GM13977 (cell line): ENCODE measurements around the gene GNAS-AS1.

Experiments
- DNase-seq: peaks from one replicate; pipeline ENCODE4 v3.0.0; 2012; ENCODE audit warnings: low spot score
- CTCF ChIP-seq: IDR thresholded peaks from 2 replicates; pipeline ENCODE4 v1.5.1; 2012; ENCODE audit warnings: mild to moderate bottlenecking, control low read depth; ENCODE audit not compliant: insufficient read depth; ENCODE audit errors: extremely low read depth, missing control alignments
- in situ Hi-C: fragments of 300-500 bp; cut with MboI; formaldehyde crosslinking; loops from one replicate; pipeline ENCODE4 v1.12.0; 2022; ENCODE audit warnings: low sequenced_read_pairs, low pct_unique_long_range_greater_than_20kb, mixed read lengths, inconsistent platforms; ENCODE audit not compliant: unreplicated experiment

GNAS-AS1 gene

GRCh38 chr20:58854638-58855471, 4.2 kb upstream of the GNAS-AS1 start:
- no peak for DNase-seq
- in situ Hi-C loops, result loop anchor here (25.0 kb wide), 2 partner anchors 232 to 607 kb away; no protein-coding TSS in a partner anchor

GRCh38 chr20:58853976-58854637, 3.4 kb upstream of the GNAS-AS1 start:
- DNase-seq, result no peak
- in situ Hi-C loops, result loop anchor here (25.0 kb wide), 2 partner anchors 233 to 608 kb away; no protein-coding TSS in a partner anchor
- no peak for TF ChIP-seq CTCF

More at GRCh38 chr20:58854638-58855471, 4.2 kb upstream of the GNAS-AS1 start:
- TF ChIP-seq CTCF, result no peak

GRCh38 chr20:58853466-58853865, 2.8 kb upstream of the GNAS-AS1 start:
- DNase-seq, result no peak
- no peak for TF ChIP-seq CTCF
- in situ Hi-C loops, result loop anchor here (25.0 kb wide), 2 partner anchors 234 to 609 kb away; no protein-coding TSS in a partner anchor

- DNase-seq, result peak; percentile 77
- TF ChIP-seq CTCF, result peak; percentile 73
- in situ Hi-C loops, result loop anchor here (25.0 kb wide), 2 partner anchors 235 to 610 kb away; no protein-coding TSS in a partner anchor
These were observed 2.0 kb upstream of the GNAS-AS1 start, which contains the start of gene GNAS for GRCh38 chr20:58852543-58853271. Gene GNAS, plus strand, starts transcription at chr20:58852716.

DNA sequence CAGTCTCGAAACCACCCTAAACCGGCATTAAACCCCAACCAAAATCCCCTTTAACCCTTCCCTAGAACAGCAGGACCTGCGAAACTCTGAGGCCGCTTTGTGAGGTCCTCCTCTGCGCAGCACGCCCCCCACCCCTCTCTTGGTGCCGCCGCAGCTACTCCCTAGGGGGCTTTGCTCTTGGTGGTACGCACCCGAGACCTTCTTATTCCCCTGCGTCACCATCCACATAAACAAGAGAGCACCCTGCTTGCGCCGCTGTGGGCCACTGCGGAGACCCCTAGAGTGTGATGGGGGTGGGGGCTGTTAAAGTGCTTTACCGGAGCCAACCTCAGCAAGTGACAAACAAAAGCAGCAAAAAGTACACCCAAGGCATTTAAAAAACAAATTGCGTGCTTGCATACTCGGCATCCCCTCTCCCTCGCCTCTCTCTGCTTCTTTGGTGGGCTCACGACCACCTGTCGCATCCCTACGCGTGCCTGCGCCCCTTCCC, 1.3 kb upstream of the GNAS-AS1 start:
- DNase-seq, result no peak
- TF ChIP-seq CTCF, result no peak
- in situ Hi-C loops, result loop anchor here (25.0 kb wide), 2 partner anchors 235 to 610 kb away; no protein-coding TSS in a partner anchor
